Endothelial cell of umbilical vein (primary cell): ENCODE data around the gene CLCNKA. TPM values are rescaled to one million over a fixed set of nuclear protein-coding genes. Genes with fewer than 3 reads are reported as not detected.

Experiments
- BruUV-seq: library from RNA; stranded (reverse); fragments of 400-500 nt; replicated peaks from 2 replicates; lab custom pipeline; 2021; lab: Mats Ljungman, UMichigan
- CTCF ChIA-PET: fragments of 300-600, 350-600 bp; sonication (Branson Sonifier 250); formaldehyde crosslinking; loops from one replicate; lab custom pipeline; 2021; ENCODE audit warnings: antibody characterized with exemption, inconsistent platforms; lab: Charles Lee
- POLR2A ChIA-PET: fragments of 300-600, 350-600 bp; sonication (Branson Sonifier 250); formaldehyde crosslinking; loops from one replicate; lab custom pipeline; 2021; ENCODE audit warnings: antibody characterized with exemption, inconsistent platforms; lab: Charles Lee
- DNase-seq: peaks from one replicate; pipeline ENCODE4 v3.0.0-alpha.2; 2011; ENCODE audit warnings: low read depth, low spot score
- FAIRE-seq: peaks from 2 replicates; lab custom pipeline; 2011; peaks lifted over from hg19 to GRCh38; lab: Jason Lieb, UNC
- H2AFZ ChIP-seq: 2 replicates; pipeline ENCODE4 v1.6.0; 2012; ENCODE audit warnings: low read depth, low read length, control low read depth, inconsistent platforms
- H3K27ac ChIP-seq: 2 replicates; pipeline ENCODE4 v1.5.1; 2011; ENCODE audit warnings: low read depth, mild to moderate bottlenecking, control low read depth, low read length, moderate library complexity; ENCODE audit not compliant: insufficient read depth
- H3K27me3 ChIP-seq, 2 experiments: 2 replicates each; pipeline versions ENCODE4 v1.6.0 to v1.6.1; 2011; ENCODE audit warnings: low read length in 2 of 2, mixed read lengths in 1 of 2; ENCODE audit not compliant: control insufficient read depth in 2 of 2, insufficient read depth in 2 of 2
- H3K36me3 ChIP-seq, 2 experiments: 2 replicates in 1 of 2; 3 replicates in 1 of 2; pipeline ENCODE4 v1.5.1; 2011; ENCODE audit warnings: low read length in 2 of 2, mild to moderate bottlenecking in 1 of 2, moderate library complexity in 1 of 2; ENCODE audit not compliant: control insufficient read depth in 2 of 2, insufficient read depth in 2 of 2; ENCODE audit errors: extremely low read depth in 1 of 2
- H3K4me1 ChIP-seq: 3 replicates; pipeline ENCODE4 v1.5.1; 2011; ENCODE audit warnings: mild to moderate bottlenecking, low read length; ENCODE audit not compliant: control insufficient read depth, insufficient read depth; ENCODE audit errors: extremely low read depth
- H3K4me2 ChIP-seq: 2 replicates; pipeline ENCODE4 v1.6.1; 2011; ENCODE audit warnings: low read length, control low read depth, mixed read lengths; ENCODE audit not compliant: insufficient read depth
- H3K4me3 ChIP-seq, 3 experiments: fragments of 200-600 bp in 1 of 3; sonication (generic), shearing (Covaris generic) in 1 of 3; replicated peaks in 1 of 3; 2 replicates each; pipeline ENCODE4 v1.5.1; 2011 to 2016; ENCODE audit warnings: control low read depth in 3 of 3, low read length in 3 of 3, mild to moderate bottlenecking in 2 of 3, inconsistent platforms in 1 of 3, low read depth in 1 of 3, moderate library complexity in 1 of 3; ENCODE audit not compliant: insufficient read depth in 1 of 3
- H3K79me2 ChIP-seq: 2 replicates; pipeline ENCODE4 v1.6.0; 2012; ENCODE audit warnings: low read length, inconsistent platforms; ENCODE audit not compliant: control insufficient read depth, insufficient read depth
- H3K9ac ChIP-seq: replicated peaks from 2 replicates; pipeline ENCODE3; 2011; ENCODE audit warnings: low read length, control low read depth; ENCODE audit not compliant: insufficient read depth; ENCODE audit errors: extremely low read depth
- H3K9me1 ChIP-seq: replicated peaks from 3 replicates; pipeline ENCODE4 v1.6.0; 2011; ENCODE audit warnings: mild to moderate bottlenecking, low read length; ENCODE audit not compliant: control insufficient read depth, insufficient read depth; ENCODE audit errors: extremely low read depth
- H3K9me3 ChIP-seq: replicated peaks from 2 replicates; pipeline ENCODE4 v1.5.1; 2012; ENCODE audit warnings: low read length, inconsistent platforms; ENCODE audit not compliant: control insufficient read depth, insufficient read depth
- H4K20me1 ChIP-seq: replicated peaks from 2 replicates; pipeline ENCODE3; 2011; ENCODE audit warnings: mild to moderate bottlenecking, low read length; ENCODE audit not compliant: control insufficient read depth, insufficient read depth; ENCODE audit errors: extremely low read depth
- CTCF ChIP-seq, 2 donors: IDR thresholded peaks; 1 replicate in 1 of 2; 2 replicates in 1 of 2; pipeline ENCODE4 v1.5.1; 2011; ENCODE audit warnings: low read length in 2 of 2, mild to moderate bottlenecking in 2 of 2, moderate library complexity in 2 of 2, control low read depth in 1 of 2, inconsistent platforms in 1 of 2, low read depth in 1 of 2; ENCODE audit not compliant: insufficient read depth in 1 of 2; ENCODE audit errors: extremely low read depth in 1 of 2
- EZH2 ChIP-seq: IDR thresholded peaks from 2 replicates; pipeline ENCODE4 v1.6.1; 2012; ENCODE audit warnings: borderline replicate concordance, low read depth, mild to moderate bottlenecking, moderate library complexity, low read length, inconsistent platforms; ENCODE audit not compliant: severe bottlenecking
- JUN ChIP-seq: IDR thresholded peaks from 2 replicates; pipeline ENCODE4 v1.6.1; 2011; ENCODE audit warnings: borderline replicate concordance, low read depth; ENCODE audit not compliant: insufficient read length, insufficient read depth
- MYC ChIP-seq: IDR thresholded peaks from one replicate; pipeline ENCODE4 v1.6.1; 2011; ENCODE audit warnings: mild to moderate bottlenecking, low read depth, low read length
- POLR2A ChIP-seq: IDR thresholded peaks from 2 replicates; pipeline ENCODE4 v1.6.1; 2012; ENCODE audit warnings: low read depth, mild to moderate bottlenecking, control low read depth, low read length
- dilution Hi-C: fragments of 300-500 bp; cut with MboI; formaldehyde crosslinking; loops from one replicate; pipeline ENCODE4 v1.15.0; 2019; ENCODE audit warnings: low sequenced_read_pairs; ENCODE audit not compliant: extremely low pct_ligation_motif_present
- intact Hi-C: fragments of 100-400 bp; cut with micrococcal nuclease; formaldehyde crosslinking; loops from one replicate; pipeline ENCODE4 v1.10.0; 2022
- polyA plus RNA-seq, 4 experiments: library from polyadenylated mRNA; depleted of rRNA in 3 of 4; stranded (reverse) in 3 of 4; unstranded in 1 of 4; fragments of >200 nt; gene quantifications; 2 replicates each; pipeline versions ENCODE4 v1.2.1 to v1.2.3, GENCODE V29; 2011 to 2012; ENCODE audit warnings: missing spikeins in 1 of 4
- total RNA-seq: library from RNA; stranded (reverse); gene quantifications from 2 replicates; pipeline ENCODE4 v1.2.3, GENCODE V29; 2021

CLCNKA gene
- total and polyA plus RNA-seq, 2 donors (not counting 3 experiments of a cell fraction or from before 2014, with no cell fraction given), result not detected

GRCh38 chr1:16075337-16076030 is 53.6 kb downstream of the CLCNKA start:
- BruUV-seq, result TSS peak; percentile 87
- DNase-seq (no peak), FAIRE-seq (no peak)
- Histone ChIP-seq H3K4me2 (no peak overlapping the region), H4K20me1 (no peaks in the 10 kb centered on the region), H3K9ac (no peak overlapping the region), H3K9me1 (no peaks in the 10 kb centered on the region), H3K27me3 (no peaks in the 10 kb centered on the region), H2AFZ (peak overlapping the region; percentile 40), H3K27ac (peak overlapping the region; percentile 38), H3K79me2 (no peaks in the 10 kb centered on the region), H3K9me3 (no peaks in the 10 kb centered on the region), H3K36me3 (no peaks in the 10 kb centered on the region), H3K4me1 (peaks cover 13% of the 10 kb centered on the region), H3K4me3 (no peak overlapping the region)
- TF ChIP-seq EZH2, result no peak
- TF ChIP-seq MYC, result no peak
- TF ChIP-seq CTCF (IDR thresholded peaks at IDR 0.05; ENCODE audit: extremely low read depth in 1 of 2, insufficient read depth in 1 of 2, low read depth in 1 of 2, low read length in 2 of 2), result no peak
- TF ChIP-seq POLR2A, result no peak
- TF ChIP-seq JUN, result no peak
- CTCF ChIA-PET, result interaction anchor here (0.7 to 13.2 kb wide), 3 partner anchors 49 to 169 kb away, joined by 3 to 179 read pairs (median 3); no protein-coding TSS in a partner anchor
- POLR2A ChIA-PET, result interaction anchor here (0.7 kb wide), 1 partner anchor 320 kb away, joined by 5 read pairs; no protein-coding TSS in a partner anchor
- intact Hi-C loops, result no loop called here
- dilution Hi-C loops, result no loop called here
